Sigmoid colon (tissue), 4 donors: ENCODE measurements around the gene WNT2B.

Source experiments
- CTCF ChIP-seq, 4 experiments: fragments of 450-650 bp in 3 of 4; fragments of 200-600 bp in 1 of 4; IDR thresholded peaks; one replicate each; pipeline ENCODE4 v1.5.1; 2016 to 2019; ENCODE audit warnings: antibody characterized with exemption in 4 of 4, mild to moderate bottlenecking in 3 of 4, moderate library complexity in 2 of 4
- EP300 ChIP-seq, 4 donors: sonication (generic); formaldehyde crosslinking; IDR thresholded peaks; one replicate each; pipeline ENCODE4 v1.6.1; 2017; ENCODE audit warnings: antibody characterized with exemption in 4 of 4
- POLR2A ChIP-seq, 2 donors: fragments of 450-650 bp; IDR thresholded peaks; one replicate each; pipeline ENCODE4 v1.6.1; 2016; ENCODE audit warnings: antibody characterized with exemption in 2 of 2, mild to moderate bottlenecking in 2 of 2, moderate library complexity in 2 of 2
- POLR2AphosphoS5 ChIP-seq, 4 donors: sonication (generic); formaldehyde crosslinking; IDR thresholded peaks; one replicate each; pipeline ENCODE4 v1.6.1; 2017; ENCODE audit warnings: antibody characterized with exemption in 4 of 4

DNA sequence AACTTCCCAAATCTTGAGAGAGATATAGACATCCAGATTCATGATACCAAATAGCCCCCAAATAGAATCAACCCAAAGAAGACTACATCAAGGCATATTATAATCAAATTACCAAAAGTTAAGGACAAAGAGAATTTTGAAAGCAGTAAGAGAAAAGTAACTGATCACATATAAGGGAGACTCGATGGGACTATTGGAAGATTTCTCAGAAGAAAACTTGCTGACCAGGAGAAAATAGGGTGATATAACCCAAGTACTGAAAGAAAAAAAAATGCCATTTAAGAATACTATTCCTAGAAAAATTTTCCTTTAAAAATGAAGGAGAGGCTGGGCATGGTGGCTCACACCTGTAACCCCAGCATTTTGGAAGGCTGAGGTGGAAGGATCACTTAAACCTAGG is 30.5 kb upstream of the WNT2B start:
- no peak for TF ChIP-seq CTCF (IDR thresholded peaks at IDR 0.05)
- no peak for TF ChIP-seq EP300 (IDR thresholded peaks at IDR 0.05)
- TF ChIP-seq POLR2A (IDR thresholded peaks at IDR 0.05) = no peak
- TF ChIP-seq POLR2AphosphoS5 (IDR thresholded peaks at IDR 0.05) = no peak
